ENCODE measurements around the gene AOAH.

GRCh38 chr7:36648441-36648840, 75.9 kb downstream of the AOAH start:
- TF ChIP-seq TOX (CRISPR knock-in tag; IDR thresholded peaks at IDR 0.05; ENCODE audit: borderline replicate concordance) (no peak), ZC3H10 (CRISPR knock-in tag; IDR thresholded peaks at IDR 0.05) (no peak), ZNF70 (CRISPR knock-in tag; IDR thresholded peaks at IDR 0.05) (no peak), CREB5 (CRISPR knock-in tag; IDR thresholded peaks at IDR 0.05; ENCODE audit: low read depth) (no peak)

Data from SK-N-SH treated with all-trans-retinoic acid at 6 μM for 48 hours (cell line).